WTC11 (cell line): Measurements from ENCODE around the gene B4GALT6.

ENCODE experiments used
- ESRRA ChIP-seq: sonication (generic); formaldehyde crosslinking; IDR thresholded peaks from 2 replicates; pipeline ENCODE4 v1.8.1; 2022; ENCODE audit warnings: mild to moderate bottlenecking, missing genetic modification reagents, borderline replicate concordance
- TF ChIP-seq, protein P1 (sequence below): fragments of 200-600 bp; IDR thresholded peaks from 2 replicates; pipeline ENCODE4 v1.8.0; 2022; ENCODE audit warnings: antibody characterized with exemption

DNA sequence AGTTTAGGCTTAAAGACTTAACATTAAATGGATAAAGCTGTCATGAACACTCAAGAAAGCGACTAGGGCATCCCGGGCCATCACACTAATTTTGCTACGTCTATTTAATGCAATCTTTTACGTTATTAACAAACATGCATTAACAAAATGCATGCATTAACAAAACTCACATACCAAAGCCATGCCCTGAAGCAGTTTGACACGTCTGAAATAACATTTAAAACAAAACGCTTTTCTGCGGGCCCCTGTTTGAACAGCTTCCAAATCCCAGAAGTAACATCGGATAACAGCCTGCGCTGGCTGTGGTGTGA, 458 bp downstream of the B4GALT6 start:
- no peak for TF ChIP-seq ESRRA (CRISPR knock-in tag)
- TF ChIP-seq, protein P1, sequence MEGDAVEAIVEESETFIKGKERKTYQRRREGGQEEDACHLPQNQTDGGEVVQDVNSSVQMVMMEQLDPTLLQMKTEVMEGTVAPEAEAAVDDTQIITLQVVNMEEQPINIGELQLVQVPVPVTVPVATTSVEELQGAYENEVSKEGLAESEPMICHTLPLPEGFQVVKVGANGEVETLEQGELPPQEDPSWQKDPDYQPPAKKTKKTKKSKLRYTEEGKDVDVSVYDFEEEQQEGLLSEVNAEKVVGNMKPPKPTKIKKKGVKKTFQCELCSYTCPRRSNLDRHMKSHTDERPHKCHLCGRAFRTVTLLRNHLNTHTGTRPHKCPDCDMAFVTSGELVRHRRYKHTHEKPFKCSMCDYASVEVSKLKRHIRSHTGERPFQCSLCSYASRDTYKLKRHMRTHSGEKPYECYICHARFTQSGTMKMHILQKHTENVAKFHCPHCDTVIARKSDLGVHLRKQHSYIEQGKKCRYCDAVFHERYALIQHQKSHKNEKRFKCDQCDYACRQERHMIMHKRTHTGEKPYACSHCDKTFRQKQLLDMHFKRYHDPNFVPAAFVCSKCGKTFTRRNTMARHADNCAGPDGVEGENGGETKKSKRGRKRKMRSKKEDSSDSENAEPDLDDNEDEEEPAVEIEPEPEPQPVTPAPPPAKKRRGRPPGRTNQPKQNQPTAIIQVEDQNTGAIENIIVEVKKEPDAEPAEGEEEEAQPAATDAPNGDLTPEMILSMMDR = no peak
